IPS-NIHi7 (cell line): ENCODE measurements around the gene MCAT.

Source experiments
- DNase-seq: peaks from one replicate; pipeline ENCODE4 v3.0.0; 2012; ENCODE audit warnings: mixed read lengths; ENCODE audit errors: extremely low spot score

Gene MCAT

GRCh38 chr22:43142880-43143562, at the start of gene MCAT:
TSS of gene MCAT (minus strand) at chr22:43143398. CDS start at chr22:43143348, 50 bp downstream.
- DNase-seq: peak; percentile 89

- DNase-seq: no peak
Measured at GRCh38 chr22:43191831-43192230, 48.6 kb upstream of the MCAT start.

GRCh38 chr22:43188829-43189545, 45.8 kb upstream of the MCAT start:
- no peak for DNase-seq

- peak; percentile 98 for DNase-seq
Measured at GRCh38 chr22:43187171-43188099, 44.2 kb upstream of the MCAT start.

- peak; percentile 83 for DNase-seq
Measured at GRCh38 chr22:43186272-43187170, 43.3 kb upstream of the MCAT start, which contains the start of gene TTLL12. TSS of gene TTLL12 (minus strand) at chr22:43187134. CDS start at chr22:43187069, 65 bp downstream.

- peak; percentile 39 for DNase-seq
Measured at GRCh38 chr22:43185860-43186261, 42.7 kb upstream of the MCAT start.

GRCh38 chr22:43183496-43184277, 40.5 kb upstream of the MCAT start:
- no peak for DNase-seq

- DNase-seq: no peak
Measured at GRCh38 chr22:43182726-43183125, 39.5 kb upstream of the MCAT start.

GRCh38 chr22:43182118-43182517, 38.9 kb upstream of the MCAT start:
- DNase-seq: no peak

- no peak for DNase-seq
Measured at GRCh38 chr22:43181321-43182076, 38.3 kb upstream of the MCAT start.

- no peak for DNase-seq
Measured at GRCh38 chr22:43180670-43181069, 37.5 kb upstream of the MCAT start.

GRCh38 chr22:43179911-43180195, 36.7 kb upstream of the MCAT start:
- no peak for DNase-seq

- no peak for DNase-seq
Measured at GRCh38 chr22:43179146-43179910, 36.1 kb upstream of the MCAT start.

GRCh38 chr22:43177479-43177878, 34.3 kb upstream of the MCAT start:
- no peak for DNase-seq

GRCh38 chr22:43176090-43176489, 32.9 kb upstream of the MCAT start:
- no peak for DNase-seq

GRCh38 chr22:43174941-43175531, 31.8 kb upstream of the MCAT start:
- no peak for DNase-seq

GRCh38 chr22:43173976-43174720, 30.9 kb upstream of the MCAT start:
- no peak for DNase-seq

- DNase-seq: no peak
Measured at GRCh38 chr22:43173566-43173965, 30.4 kb upstream of the MCAT start.
